ENCODE measurements around the gene LDB2. TPM values are rescaled to one million over a fixed set of nuclear protein-coding genes. Genes with fewer than 3 reads are reported as not detected.

Gene LDB2
- total RNA-seq, 1 experiment from 2014 or later: not detected

- CTCF ChIA-PET: no interaction called here
- H4K20me1 ChIP-seq (ENCODE audit: low read length): no peaks in the 10 kb centered on the region
- no peak for TF ChIP-seq EZH2 (IDR thresholded peaks at IDR 0.05; ENCODE audit: low read length, unreplicated experiment)
- TF ChIP-seq CTCF (conservative IDR thresholded peaks at IDR 0.05; ENCODE audit: low read depth, low read length): no peak
- no peak for TF ChIP-seq EZH2phosphoT487 (IDR thresholded peaks at IDR 0.05; ENCODE audit: borderline replicate concordance, low read length)
- ATAC-seq (no peak), DNase-seq (no peak)
- no peak overlapping the region for H3K4me2 ChIP-seq (ENCODE audit: low read length)
- no peaks in the 10 kb centered on the region for H3K9me3 ChIP-seq (ENCODE audit: low read length)
- no TSS peak for BruUV-seq (replicated peaks)
- peaks cover 49% of the 10 kb centered on the region for H3K27me3 ChIP-seq (ENCODE audit: low read length)
- H3K9ac ChIP-seq (ENCODE audit: low read length): no peak overlapping the region
- H2AFZ ChIP-seq (ENCODE audit: low read length): no peak overlapping the region
- H3K4me3 ChIP-seq (ENCODE audit: low read length): no peak overlapping the region
- H3K79me2 ChIP-seq (ENCODE audit: low read length): no peaks in the 10 kb centered on the region
- H3K9me2 ChIP-seq (replicated peaks; ENCODE audit: low read length): no peaks in the 10 kb centered on the region
- H3K36me3 ChIP-seq (ENCODE audit: low read depth, low read length): no peaks in the 10 kb centered on the region
- POLR2A ChIA-PET (ENCODE audit: unreplicated experiment): no interaction called here
- no peaks in the 10 kb centered on the region for H3K4me1 ChIP-seq (ENCODE audit: insufficient read depth, low read length)
- no peaks in the 10 kb centered on the region for H3F3A ChIP-seq (ENCODE audit: low read length, unreplicated experiment)
- no peak overlapping the region for H3K27ac ChIP-seq (ENCODE audit: low read length)
- intact Hi-C loops (cut with micrococcal nuclease): loop anchor here (5.0 kb wide), 1 partner anchor 459 kb away; no protein-coding TSS in a partner anchor
These were observed 147.4 kb downstream of the LDB2 start for GRCh38 chr4:16750882-16751642.

GRCh38 chr4:16750216-16750615, 148.2 kb downstream of the LDB2 start:
- Histone ChIP-seq H3K4me3 (ENCODE audit: low read length) (no peak overlapping the region), H3F3A (ENCODE audit: low read length, unreplicated experiment) (no peaks in the 10 kb centered on the region), H3K4me2 (ENCODE audit: low read length) (no peak overlapping the region), H3K9me2 (replicated peaks; ENCODE audit: low read length) (no peaks in the 10 kb centered on the region), H3K9me3 (ENCODE audit: low read length) (no peaks in the 10 kb centered on the region), H3K27me3 (ENCODE audit: low read length) (peaks cover 52% of the 10 kb centered on the region), H3K9ac (ENCODE audit: low read length) (no peak overlapping the region), H2AFZ (ENCODE audit: low read length) (no peak overlapping the region), H3K36me3 (ENCODE audit: low read depth, low read length) (no peaks in the 10 kb centered on the region), H3K4me1 (ENCODE audit: insufficient read depth, low read length) (no peaks in the 10 kb centered on the region), H4K20me1 (ENCODE audit: low read length) (no peaks in the 10 kb centered on the region), H3K27ac (ENCODE audit: low read length) (no peak overlapping the region), H3K79me2 (ENCODE audit: low read length) (no peaks in the 10 kb centered on the region)
- ChIA-PET CTCF (interaction anchor here (0.6 kb wide), 1 partner anchor 373 kb away, joined by 4 read pairs; no protein-coding TSS in a partner anchor), POLR2A (ENCODE audit: unreplicated experiment) (no interaction called here)
- no TSS peak for BruUV-seq (replicated peaks)
- intact Hi-C loops (cut with micrococcal nuclease): loop anchor here (5.0 kb wide), 1 partner anchor 458 kb away; no protein-coding TSS in a partner anchor
- TF ChIP-seq EZH2 (IDR thresholded peaks at IDR 0.05; ENCODE audit: low read length, unreplicated experiment): no peak
- TF ChIP-seq CTCF (conservative IDR thresholded peaks at IDR 0.05; ENCODE audit: low read depth, low read length): no peak
- TF ChIP-seq EZH2phosphoT487 (IDR thresholded peaks at IDR 0.05; ENCODE audit: borderline replicate concordance, low read length): no peak
- DNase-seq (no peak), ATAC-seq (no peak)

GRCh38 chr4:16745887-16746286, 152.6 kb downstream of the LDB2 start:
- ChIA-PET POLR2A (ENCODE audit: unreplicated experiment) (no interaction called here), CTCF (no interaction called here)
- no peaks in the 10 kb centered on the region for H3F3A ChIP-seq (ENCODE audit: low read length, unreplicated experiment)
- ATAC-seq (no peak), DNase-seq (no peak)
- no peak overlapping the region for H2AFZ ChIP-seq (ENCODE audit: low read length)
- H3K27me3 ChIP-seq (ENCODE audit: low read length): peaks cover 64% of the 10 kb centered on the region
- H3K27ac ChIP-seq (ENCODE audit: low read length): no peak overlapping the region
- no peaks in the 10 kb centered on the region for H3K9me3 ChIP-seq (ENCODE audit: low read length)
- H4K20me1 ChIP-seq (ENCODE audit: low read length): no peaks in the 10 kb centered on the region
- H3K9ac ChIP-seq (ENCODE audit: low read length): no peak overlapping the region
- H3K4me3 ChIP-seq (ENCODE audit: low read length): no peak overlapping the region
- H3K79me2 ChIP-seq (ENCODE audit: low read length): no peaks in the 10 kb centered on the region
- no peaks in the 10 kb centered on the region for H3K36me3 ChIP-seq (ENCODE audit: low read depth, low read length)
- TF ChIP-seq EZH2phosphoT487 (IDR thresholded peaks at IDR 0.05; ENCODE audit: borderline replicate concordance, low read length) (no peak), CTCF (conservative IDR thresholded peaks at IDR 0.05; ENCODE audit: low read depth, low read length) (no peak)
- H3K9me2 ChIP-seq (replicated peaks; ENCODE audit: low read length): no peaks in the 10 kb centered on the region
- H3K4me2 ChIP-seq (ENCODE audit: low read length): no peak overlapping the region
- no peaks in the 10 kb centered on the region for H3K4me1 ChIP-seq (ENCODE audit: insufficient read depth, low read length)
- no TSS peak for BruUV-seq (replicated peaks)
- intact Hi-C loops (cut with micrococcal nuclease): no loop called here

Data from PC-3 (cell line).